ENCODE data around the gene CUX1. TPM values are rescaled to one million over a fixed set of nuclear protein-coding genes. Genes with fewer than 3 reads are reported as not detected.
A peak's percentile ranks its signal among the peaks of the same experiment; 100 is the strongest.

The CUX1 gene
- total RNA-seq, 8 experiments from 2014 or later: 9.2 to 52.7 (median 24.2) TPM

- Histone ChIP-seq H3K4me1 (replicated peaks in 1 of 2) (peaks cover 3 to 6% of the 10 kb centered on the region in 2 donors), H3K4me3 (no peak overlapping the region), H3K27ac (no peak overlapping the region)
- ATAC-seq (replicated peaks in 6 of 8): no peak
- in situ Hi-C loops (cut with MboI; ENCODE audit: low pct_unique_long_range_greater_than_20kb in 2 of 9, low sequenced_read_pairs in 9 of 9, unreplicated experiment in 9 of 9): loop anchor here in 4 of 9 experiments (10.0 to 25.0 kb wide), 3 partner anchors 726 to 933 kb away; no protein-coding TSS in a partner anchor
- 40 to 100% (median 73%) methylated on average over 1 to 3 of the region's 13 CpGs; no CpG with 5 or more reads in 6 of the 10 experiments for WGBS, 10 experiments
Observed at GRCh38 chr7:102270178-102270887, 452.9 kb downstream of the CUX1 start.

GRCh38 chr7:102271158-102271798 lies 453.9 kb downstream of the CUX1 start:
- in situ Hi-C loops (cut with MboI; ENCODE audit: low pct_unique_long_range_greater_than_20kb in 2 of 9, low sequenced_read_pairs in 9 of 9, unreplicated experiment in 9 of 9): loop anchor here in 4 of 9 experiments (10.0 to 25.0 kb wide), 3 partner anchors 726 to 934 kb away; no protein-coding TSS in a partner anchor

GRCh38 chr7:102272075-102272916 lies 454.9 kb downstream of the CUX1 start:
- Histone ChIP-seq H3K27ac (no peak overlapping the region), H3K4me1 (replicated peaks in 1 of 2) (peaks cover 3 to 6% of the 10 kb centered on the region in 2 donors), H3K4me3 (no peak overlapping the region)
- 20 to 83% (median 53%) methylated on average over 1 to 5 of the region's 21 CpGs; no CpG with 5 or more reads in 4 of the 10 experiments for WGBS, 10 experiments
- in situ Hi-C loops (cut with MboI; ENCODE audit: low pct_unique_long_range_greater_than_20kb in 2 of 9, low sequenced_read_pairs in 9 of 9, unreplicated experiment in 9 of 9): loop anchor here in 4 of 9 experiments (10.0 to 25.0 kb wide), 3 partner anchors 727 to 935 kb away; no protein-coding TSS in a partner anchor
- peak; percentile 74 to 98 (median 82) for ATAC-seq (replicated peaks in 6 of 8)

More at GRCh38 chr7:102271158-102271798, 453.9 kb downstream of the CUX1 start:
- no peak overlapping the region for H3K27ac ChIP-seq
- no peak for ATAC-seq (replicated peaks in 6 of 8)
- 60 to 100% (median 94%) methylated on average over 2 to 8 of the region's 10 CpGs; no CpG with 5 or more reads in 3 of the 10 experiments for WGBS, 10 experiments
- H3K4me1 ChIP-seq (replicated peaks in 1 of 2): peaks cover 3 to 6% of the 10 kb centered on the region in 2 donors
- no peak overlapping the region for H3K4me3 ChIP-seq

GRCh38 chr7:102272917-102273748 lies 455.7 kb downstream of the CUX1 start:
- Histone ChIP-seq H3K4me1 (replicated peaks in 1 of 2) (peaks cover 3 to 6% of the 10 kb centered on the region in 2 donors), H3K4me3 (no peak overlapping the region), H3K27ac (peak overlapping the region in 1 of 2 donors; percentile 42)
- no peak for ATAC-seq (replicated peaks in 6 of 8)
- in situ Hi-C loops (cut with MboI; ENCODE audit: low pct_unique_long_range_greater_than_20kb in 2 of 9, low sequenced_read_pairs in 9 of 9, unreplicated experiment in 9 of 9): loop anchor here in 4 of 9 experiments (10.0 to 25.0 kb wide), 3 partner anchors 728 to 936 kb away; no protein-coding TSS in a partner anchor
- WGBS, 10 experiments: 77 to 90% (median 87%) methylated on average over 2 to 11 of the region's 16 CpGs; no CpG with 5 or more reads in 6 of the 10 experiments

GRCh38 chr7:102273749-102274712 lies 456.6 kb downstream of the CUX1 start:
- peak; percentile 43 to 88 (median 83) for ATAC-seq (replicated peaks in 6 of 8)
- H3K4me1 ChIP-seq (replicated peaks in 1 of 2): peaks cover 3 to 6% of the 10 kb centered on the region in 2 donors
- peak overlapping the region in 1 of 2 donors; percentile 42 for H3K27ac ChIP-seq
- 35 to 100% (median 63%) methylated on average over 1 to 7 of the region's 23 CpGs; no CpG with 5 or more reads in 2 of the 10 experiments for WGBS, 10 experiments
- H3K4me3 ChIP-seq: no peak overlapping the region
- in situ Hi-C loops (cut with MboI; ENCODE audit: low pct_unique_long_range_greater_than_20kb in 2 of 9, low sequenced_read_pairs in 9 of 9, unreplicated experiment in 9 of 9): loop anchor here in 4 of 9 experiments (10.0 to 25.0 kb wide), 3 partner anchors 729 to 937 kb away; no protein-coding TSS in a partner anchor

GRCh38 chr7:102275123-102275703 lies 457.8 kb downstream of the CUX1 start:
- 83 to 89% methylated on average over 3 to 6 of the region's 10 CpGs; no CpG with 5 or more reads in 8 of the 10 experiments for WGBS, 10 experiments
- Histone ChIP-seq H3K4me3 (no peak overlapping the region), H3K4me1 (replicated peaks in 1 of 2) (peaks cover 8 to 14% of the 10 kb centered on the region in 2 donors), H3K27ac (no peak overlapping the region)
- in situ Hi-C loops (cut with MboI; ENCODE audit: low pct_unique_long_range_greater_than_20kb in 2 of 9, low sequenced_read_pairs in 9 of 9, unreplicated experiment in 9 of 9): loop anchor here in 5 of 9 experiments (10.0 to 25.0 kb wide), 2 partner anchors 112 to 730 kb away; partner anchors contain the start of gene PRKRIP1 (in 3 of the 5)
- ATAC-seq (replicated peaks in 6 of 8): no peak

GRCh38 chr7:102277901-102278300 lies 460.5 kb downstream of the CUX1 start:
- Histone ChIP-seq H3K4me1 (replicated peaks in 1 of 2) (peaks cover 8 to 14% of the 10 kb centered on the region in 2 donors), H3K27ac (no peak overlapping the region), H3K4me3 (no peak overlapping the region)
- in situ Hi-C loops (cut with MboI; ENCODE audit: low pct_unique_long_range_greater_than_20kb in 2 of 9, low sequenced_read_pairs in 9 of 9, unreplicated experiment in 9 of 9): loop anchor here in 5 of 9 experiments (10.0 to 25.0 kb wide), 2 partner anchors 109 to 733 kb away; partner anchors contain the start of gene PRKRIP1 (in 3 of the 5)
- no peak for ATAC-seq (replicated peaks in 6 of 8)
- WGBS, 10 experiments: 100% methylated on average over 1 of the region's 10 CpGs; no CpG with 5 or more reads in 9 of the 10 experiments

- no peak overlapping the region for H3K27ac ChIP-seq
- H3K4me3 ChIP-seq: peak overlapping the region in 1 of 5 donors; percentile 10
- in situ Hi-C loops (cut with MboI; ENCODE audit: low pct_unique_long_range_greater_than_20kb in 2 of 9, low sequenced_read_pairs in 9 of 9, unreplicated experiment in 9 of 9): loop anchor here in 6 of 9 experiments (10.0 to 25.0 kb wide), 4 partner anchors 105 to 735 kb away; partner anchors contain the start of gene PRKRIP1 (in 4 of the 6)
- 0 to 9% (median 5%) methylated on average over 1 to 7 of the region's 23 CpGs; no CpG with 5 or more reads in 7 of the 10 experiments for WGBS, 10 experiments
- peaks cover 11 to 12% of the 10 kb centered on the region in 2 donors for H3K4me1 ChIP-seq (replicated peaks in 1 of 2)
- peak; percentile 95 to 99 (median 96) for ATAC-seq (replicated peaks in 6 of 8)
Observed at GRCh38 chr7:102279537-102280400, 462.3 kb downstream of the CUX1 start.

- no peak overlapping the region for H3K4me3 ChIP-seq
- no peak for ATAC-seq (replicated peaks in 6 of 8)
- H3K27ac ChIP-seq: no peak overlapping the region
- in situ Hi-C loops (cut with MboI; ENCODE audit: low pct_unique_long_range_greater_than_20kb in 2 of 9, low sequenced_read_pairs in 9 of 9, unreplicated experiment in 9 of 9): loop anchor here in 5 of 9 experiments (10.0 to 25.0 kb wide), 3 partner anchors 104 to 114 kb away; partner anchors contain the start of gene PRKRIP1 (in 4 of the 5)
- WGBS, 10 experiments: no CpG with 5 or more reads among the region's 5 CpGs
- H3K4me1 ChIP-seq (replicated peaks in 1 of 2): peaks cover 19% of the 10 kb centered on the region in 2 donors
Observed at GRCh38 chr7:102280521-102280920, 463.1 kb downstream of the CUX1 start.

All from motor neuron (in vitro differentiated cells).